ENCODE results near the gene NSUN2.

GRCh38 chr5:6626508-6626907 is 6.3 kb downstream of the NSUN2 start:
- TF ChIP-seq POLR2AphosphoS5 (IDR thresholded peaks at IDR 0.05) (no peak), CTCF (IDR thresholded peaks at IDR 0.05) (no peak), POLR2A (IDR thresholded peaks at IDR 0.05; ENCODE audit: low read depth) (no peak), EP300 (IDR thresholded peaks at IDR 0.05) (no peak)

Data from esophagus muscularis mucosa (tissue), 4 donors.